Tibial artery (tissue), 4 donors: ENCODE results near the gene PCDHGA12.
A peak's percentile ranks its signal among the peaks of the same experiment; 100 is the strongest.
"Not testable (repeated sequence)": the region's sequence is repeated elsewhere in the genome, so short reads cannot be mapped to it uniquely, and the experiment has no call there.

Experiments
- DNase-seq, 2 donors: peaks; one replicate each; pipeline ENCODE4 v3.0.0-alpha.2; 2019
- H3K27ac ChIP-seq, 2 donors: fragments of 200-600 bp; sonication (generic) in 1 of 2; 1 replicate in 1 of 2; 2 replicates in 1 of 2; pipeline ENCODE4 v1.5.1; 2018 to 2019; ENCODE audit warnings: mild to moderate bottlenecking in 1 of 2
- H3K27me3 ChIP-seq, 2 donors: fragments of 200-600 bp; sonication (generic) in 1 of 2; one replicate each; pipeline versions ENCODE4 v1.5.1 to v1.6.0; 2016 to 2019
- H3K36me3 ChIP-seq, 3 donors: fragments of 200-600 bp; sonication (generic) in 2 of 3; one replicate each; pipeline ENCODE4 v1.5.1; 2016 to 2019; ENCODE audit warnings: mild to moderate bottlenecking in 2 of 3
- H3K4me1 ChIP-seq, 4 donors: fragments of 200-600 bp; sonication (generic) in 2 of 4; 1 replicate in 3 of 4; 2 replicates in 1 of 4; pipeline ENCODE4 v1.5.1; 2016 to 2019
- H3K4me3 ChIP-seq, 2 donors: fragments of 200-600 bp; sonication (generic) in 1 of 2; 1 replicate in 1 of 2; 2 replicates in 1 of 2; pipeline ENCODE4 v1.5.1; 2018 to 2019; ENCODE audit warnings: mild to moderate bottlenecking in 2 of 2
- H3K9me3 ChIP-seq, 3 donors: fragments of 200-600 bp; sonication (generic) in 1 of 3; one replicate each; pipeline ENCODE4 v1.5.1; 2016 to 2019
- intact Hi-C: fragments of 100-400 bp; cut with DNase I; formaldehyde crosslinking; loops from one replicate; pipeline ENCODE4 v1.15.0; 2023; ENCODE audit warnings: low total_unique reads
- TF ChIP-seq, protein P1 (sequence below), 2 experiments: fragments of 200-600 bp in 1 of 2; fragments of 450-650 bp in 1 of 2; IDR thresholded peaks; one replicate each; pipeline ENCODE4 v1.5.1; 2017 to 2019; ENCODE audit warnings: antibody characterized with exemption in 2 of 2, mild to moderate bottlenecking in 1 of 2, moderate library complexity in 1 of 2

PCDHGA12 gene

DNA sequence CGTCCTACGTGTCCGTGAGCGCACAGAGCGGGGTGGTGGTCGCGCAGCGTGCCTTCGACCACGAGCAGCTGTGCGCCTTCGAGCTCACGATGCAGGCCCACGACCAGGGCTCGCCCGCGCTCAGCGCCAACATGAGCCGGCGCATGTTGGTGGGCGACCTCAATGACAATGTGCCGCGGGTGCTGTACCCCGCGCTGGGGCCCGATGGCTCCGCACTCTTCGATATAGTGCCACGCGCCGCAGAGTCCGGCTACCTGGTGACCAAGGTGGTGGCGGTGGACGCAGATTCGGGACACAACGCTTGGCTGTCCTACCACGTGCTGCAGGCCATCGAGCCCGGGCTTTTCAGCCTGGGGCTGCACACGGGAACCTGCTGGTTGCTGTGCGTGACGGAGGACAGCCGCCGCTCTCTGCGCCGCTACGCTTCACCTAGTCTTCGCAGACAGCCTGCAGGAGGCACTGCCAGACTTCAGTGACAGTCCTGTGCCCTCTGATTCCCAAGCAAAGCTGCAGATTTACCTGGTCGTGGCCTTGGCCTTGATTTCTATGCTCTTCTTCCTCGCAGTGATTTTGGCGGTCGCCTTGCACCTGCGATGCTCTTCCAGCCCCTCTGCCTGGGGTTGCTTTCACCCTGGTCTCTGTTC, 2.4 kb upstream of the PCDHGA12 start:
- intact Hi-C loops, result loop anchor here (10.0 kb wide), 1 partner anchor 183 kb away; the partner anchor contains the start of gene PCDHB15
- peaks cover 23 to 99% (median 92%) of the 10 kb centered on the region in 3 donors for H3K9me3 ChIP-seq

GRCh38 chr5:141431286-141431685, 979 bp downstream of the PCDHGA12 start:
- DNase-seq, result no peak
- intact Hi-C loops, result no loop called here
- H3K4me3 ChIP-seq, result peak overlapping the region; percentile 30 to 32
- no peaks in the 10 kb centered on the region for H3K4me1 ChIP-seq
- H3K36me3 ChIP-seq, result peaks cover 9 to 31% (median 30%) of the 10 kb centered on the region in 3 donors
- H3K27ac ChIP-seq, result no peak overlapping the region
- H3K27me3 ChIP-seq, result no peaks in the 10 kb centered on the region
- TF ChIP-seq, protein P1, sequence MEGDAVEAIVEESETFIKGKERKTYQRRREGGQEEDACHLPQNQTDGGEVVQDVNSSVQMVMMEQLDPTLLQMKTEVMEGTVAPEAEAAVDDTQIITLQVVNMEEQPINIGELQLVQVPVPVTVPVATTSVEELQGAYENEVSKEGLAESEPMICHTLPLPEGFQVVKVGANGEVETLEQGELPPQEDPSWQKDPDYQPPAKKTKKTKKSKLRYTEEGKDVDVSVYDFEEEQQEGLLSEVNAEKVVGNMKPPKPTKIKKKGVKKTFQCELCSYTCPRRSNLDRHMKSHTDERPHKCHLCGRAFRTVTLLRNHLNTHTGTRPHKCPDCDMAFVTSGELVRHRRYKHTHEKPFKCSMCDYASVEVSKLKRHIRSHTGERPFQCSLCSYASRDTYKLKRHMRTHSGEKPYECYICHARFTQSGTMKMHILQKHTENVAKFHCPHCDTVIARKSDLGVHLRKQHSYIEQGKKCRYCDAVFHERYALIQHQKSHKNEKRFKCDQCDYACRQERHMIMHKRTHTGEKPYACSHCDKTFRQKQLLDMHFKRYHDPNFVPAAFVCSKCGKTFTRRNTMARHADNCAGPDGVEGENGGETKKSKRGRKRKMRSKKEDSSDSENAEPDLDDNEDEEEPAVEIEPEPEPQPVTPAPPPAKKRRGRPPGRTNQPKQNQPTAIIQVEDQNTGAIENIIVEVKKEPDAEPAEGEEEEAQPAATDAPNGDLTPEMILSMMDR (IDR thresholded peaks at IDR 0.05), result no peak
- H3K9me3 ChIP-seq, result peaks cover 17 to 97% (median 89%) of the 10 kb centered on the region in 3 donors

More for the DNA sequence above, 2.4 kb upstream of the PCDHGA12 start:
- Histone ChIP-seq H3K27ac (no peak overlapping the region), H3K4me3 (no peak overlapping the region), H3K4me1 (no peaks in the 10 kb centered on the region), H3K27me3 (no peaks in the 10 kb centered on the region), H3K36me3 (peaks cover 9 to 51% (median 40%) of the 10 kb centered on the region in 3 donors)
- no peak for DNase-seq
- TF ChIP-seq, protein P1 (IDR thresholded peaks at IDR 0.05), result no peak

DNA sequence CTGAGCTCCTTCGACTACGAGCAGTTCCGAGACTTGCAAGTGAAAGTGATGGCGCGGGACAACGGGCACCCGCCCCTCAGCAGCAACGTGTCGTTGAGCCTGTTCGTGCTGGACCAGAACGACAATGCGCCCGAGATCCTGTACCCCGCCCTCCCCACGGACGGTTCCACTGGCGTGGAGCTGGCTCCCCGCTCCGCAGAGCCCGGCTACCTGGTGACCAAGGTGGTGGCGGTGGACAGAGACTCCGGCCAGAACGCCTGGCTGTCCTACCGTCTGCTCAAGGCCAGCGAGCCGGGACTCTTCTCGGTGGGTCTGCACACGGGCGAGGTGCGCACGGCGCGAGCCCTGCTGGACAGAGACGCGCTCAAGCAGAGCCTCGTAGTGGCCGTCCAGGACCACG, 2.0 kb downstream of the PCDHGA12 start:
- intact Hi-C loops, DNase-seq, H3K4me1 ChIP-seq, H3K27ac ChIP-seq, H3K4me3 ChIP-seq, H3K27me3 ChIP-seq: not testable (repeated sequence)
- Histone ChIP-seq H3K36me3 (peaks cover 9 to 36% (median 27%) of the 10 kb centered on the region in 3 donors), H3K9me3 (peaks cover 11 to 97% (median 87%) of the 10 kb centered on the region in 3 donors)

DNA sequence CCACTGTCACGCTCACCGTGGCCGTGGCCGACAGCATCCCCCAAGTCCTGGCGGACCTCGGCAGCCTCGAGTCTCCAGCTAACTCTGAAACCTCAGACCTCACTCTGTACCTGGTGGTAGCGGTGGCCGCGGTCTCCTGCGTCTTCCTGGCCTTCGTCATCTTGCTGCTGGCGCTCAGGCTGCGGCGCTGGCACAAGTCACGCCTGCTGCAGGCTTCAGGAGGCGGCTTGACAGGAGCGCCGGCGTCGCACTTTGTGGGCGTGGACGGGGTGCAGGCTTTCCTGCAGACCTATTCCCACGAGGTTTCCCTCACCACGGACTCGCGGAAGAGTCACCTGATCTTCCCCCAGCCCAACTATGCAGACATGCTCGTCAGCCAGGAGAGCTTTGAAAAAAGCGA, 2.4 kb downstream of the PCDHGA12 start:
- intact Hi-C loops, H3K4me3 ChIP-seq, H3K4me1 ChIP-seq, H3K27ac ChIP-seq, H3K27me3 ChIP-seq, DNase-seq: not testable (repeated sequence)
- H3K9me3 ChIP-seq, result peaks cover 11 to 97% (median 83%) of the 10 kb centered on the region in 3 donors
- H3K36me3 ChIP-seq, result peaks cover 5 to 36% (median 27%) of the 10 kb centered on the region in 3 donors

DNA sequence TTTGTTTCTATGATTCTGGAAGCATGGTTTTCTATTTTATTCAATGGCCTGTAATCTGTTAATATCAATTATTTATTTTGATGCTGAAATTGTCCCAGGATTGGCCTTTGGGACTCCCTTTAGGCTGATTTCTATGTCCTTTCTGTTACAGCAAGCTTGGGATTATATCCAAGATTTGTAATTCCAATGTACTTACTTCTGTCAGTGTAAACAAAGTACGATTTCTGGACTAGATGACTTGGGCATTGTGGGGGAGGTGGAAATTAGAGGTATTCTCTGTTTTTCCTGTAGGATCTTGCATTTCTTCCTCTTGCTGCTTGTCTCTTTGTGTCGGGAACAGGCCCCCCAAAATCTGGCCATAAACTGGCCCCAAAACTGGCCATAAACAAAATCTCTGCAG, 3.7 kb downstream of the PCDHGA12 start:
- H3K36me3 ChIP-seq, result peaks cover 0 to 38% (median 16%) of the 10 kb centered on the region in 3 donors
- H3K27ac ChIP-seq, result no peak overlapping the region
- intact Hi-C loops, result no loop called here
- TF ChIP-seq, protein P1 (IDR thresholded peaks at IDR 0.05), result no peak
- no peaks in the 10 kb centered on the region for H3K27me3 ChIP-seq
- peaks cover 7 to 95% (median 75%) of the 10 kb centered on the region in 3 donors for H3K9me3 ChIP-seq
- no peaks in the 10 kb centered on the region for H3K4me1 ChIP-seq
- no peak overlapping the region for H3K4me3 ChIP-seq
- DNase-seq, result no peak

DNA sequence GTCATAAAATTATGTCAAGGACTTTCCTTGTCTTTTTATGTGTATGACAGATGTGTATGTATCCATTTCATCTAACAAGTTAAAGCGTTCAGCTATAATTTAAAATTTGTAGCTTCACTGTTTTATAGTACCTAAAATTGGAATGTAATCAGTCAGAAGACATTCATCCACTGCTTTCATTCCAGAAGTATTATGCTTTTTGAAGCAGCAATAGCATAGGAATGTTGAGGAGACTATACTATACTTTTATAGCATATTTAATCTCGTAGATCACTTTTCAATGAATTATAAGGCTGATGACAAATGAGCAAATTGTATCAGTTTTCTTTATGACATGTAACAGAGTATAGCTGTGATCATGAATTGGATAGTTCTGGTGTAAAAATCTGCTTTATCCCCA, 6.9 kb downstream of the PCDHGA12 start:
- no peak overlapping the region for H3K4me3 ChIP-seq
- intact Hi-C loops, result no loop called here

More for the DNA sequence above, 6.9 kb downstream of the PCDHGA12 start:
- H3K27me3 ChIP-seq, result no peaks in the 10 kb centered on the region
- TF ChIP-seq, protein P1 (IDR thresholded peaks at IDR 0.05), result no peak
- DNase-seq, result no peak
- no peak overlapping the region for H3K27ac ChIP-seq
- no peaks in the 10 kb centered on the region for H3K4me1 ChIP-seq
- peaks cover 0 to 53% (median 30%) of the 10 kb centered on the region in 3 donors for H3K36me3 ChIP-seq
- peaks cover 2 to 96% (median 81%) of the 10 kb centered on the region in 3 donors for H3K9me3 ChIP-seq
